WTC11 (cell line): ENCODE results near the gene AAGAB. TPM values are rescaled to one million over a fixed set of nuclear protein-coding genes. Genes with fewer than 3 reads are reported as not detected.

Experiments
- ATAC-seq: fragments of 200-7000 bp; cut with Tn5 transposase; 2 replicates; pipeline ENCODE4 v1.10.0; 2021; ENCODE audit warnings: mild to moderate bottlenecking, moderate library complexity
- CTCF ChIA-PET: fragments of 300-600 bp; sonication (Branson Sonifier 250); formaldehyde crosslinking; loops from one replicate; lab custom pipeline; 2021; ENCODE audit warnings: antibody characterized with exemption; lab: Charles Lee
- POLR2A ChIA-PET: fragments of 350-600 bp; sonication (Branson Sonifier 250); formaldehyde crosslinking; loops from one replicate; lab custom pipeline; 2021; ENCODE audit warnings: antibody characterized with exemption; lab: Charles Lee
- DNase-seq: peaks from one replicate; pipeline ENCODE4 v3.0.0; 2021; ENCODE audit warnings: low spot score
- H3K27ac Mint-ChIP-seq: 2 replicates; pipeline ENCODE4 v1.8.0; 2021; ENCODE audit warnings: mixed read lengths
- H3K27me3 Mint-ChIP-seq: 2 replicates; pipeline ENCODE4 v1.8.0; 2021; ENCODE audit warnings: low read depth, mild to moderate bottlenecking, moderate library complexity, mixed read lengths
- H3K36me3 Mint-ChIP-seq: 2 replicates; pipeline ENCODE4 v1.8.0; 2021; ENCODE audit warnings: mixed read lengths
- H3K4me1 Mint-ChIP-seq: 2 replicates; pipeline ENCODE4 v1.8.0; 2022; ENCODE audit warnings: mixed read lengths
- H3K4me3 Mint-ChIP-seq: 2 replicates; pipeline ENCODE4 v1.8.0; 2021; ENCODE audit warnings: mild to moderate bottlenecking, moderate library complexity, mixed read lengths
- H3K9me3 Mint-ChIP-seq: 2 replicates; pipeline ENCODE4 v1.8.0; 2021; ENCODE audit warnings: mixed read lengths
- ATF3 ChIP-seq: sonication (generic); formaldehyde crosslinking; conservative IDR thresholded peaks from 2 replicates; pipeline ENCODE4 v1.8.1; 2022; ENCODE audit warnings: mild to moderate bottlenecking, missing genetic modification reagents
- CDX4 ChIP-seq: fragments of 250-450 bp; sonication (Bioruptor Pico); IDR thresholded peaks from 2 replicates; pipeline ENCODE4 v1.9.0; 2021; ENCODE audit warnings: moderate library complexity, mild to moderate bottlenecking, inconsistent platforms, borderline replicate concordance
- ERG ChIP-seq: fragments of 250-450 bp; sonication (Bioruptor Pico); IDR thresholded peaks from 2 replicates; pipeline ENCODE4 v1.8.0; 2021; ENCODE audit warnings: mild to moderate bottlenecking
- GTF2I ChIP-seq: fragments of 250-450 bp; sonication (Bioruptor Pico); conservative IDR thresholded peaks from 2 replicates; pipeline ENCODE4 v1.4.0; 2021; ENCODE audit warnings: mild to moderate bottlenecking
- HMGA2 ChIP-seq: fragments of 250-450 bp; sonication (Bioruptor Pico); IDR thresholded peaks from 2 replicates; pipeline ENCODE4 v1.4.0; 2021; ENCODE audit warnings: mild to moderate bottlenecking, moderate library complexity
- NR3C1 ChIP-seq: sonication (generic); formaldehyde crosslinking; conservative IDR thresholded peaks from 2 replicates; pipeline ENCODE4 v1.8.1; 2023; ENCODE audit warnings: low read depth, mild to moderate bottlenecking, missing genetic modification reagents
- OVOL2 ChIP-seq: fragments of 250-450 bp; sonication (Bioruptor Pico); IDR thresholded peaks from 2 replicates; pipeline ENCODE4 v1.9.0; 2021; ENCODE audit warnings: mild to moderate bottlenecking, borderline replicate concordance
- RORB ChIP-seq: fragments of 250-450 bp; sonication (Bioruptor Pico); IDR thresholded peaks from 2 replicates; pipeline ENCODE4 v1.9.0; 2021; ENCODE audit warnings: mild to moderate bottlenecking
- SP1 ChIP-seq: sonication (generic); formaldehyde crosslinking; conservative IDR thresholded peaks from 2 replicates; pipeline ENCODE4 v1.8.1; 2022; ENCODE audit warnings: missing genetic modification reagents
- TCF7 ChIP-seq: sonication (generic); formaldehyde crosslinking; IDR thresholded peaks from 2 replicates; pipeline ENCODE4 v1.8.0; 2022; ENCODE audit warnings: mild to moderate bottlenecking, low read depth, missing genetic modification reagents, moderate library complexity
- TEAD1 ChIP-seq: sonication (generic); formaldehyde crosslinking; IDR thresholded peaks from 2 replicates; pipeline ENCODE4 v1.8.0; 2022; ENCODE audit warnings: mild to moderate bottlenecking, missing genetic modification reagents
- TP53 ChIP-seq: sonication (generic); formaldehyde crosslinking; IDR thresholded peaks from 2 replicates; pipeline ENCODE4 v1.8.1; 2023; ENCODE audit warnings: mild to moderate bottlenecking, missing genetic modification reagents
- USF2 ChIP-seq: sonication (generic); formaldehyde crosslinking; IDR thresholded peaks from 2 replicates; pipeline ENCODE4 v1.8.1; 2023; ENCODE audit warnings: mild to moderate bottlenecking, missing genetic modification reagents, moderate library complexity
- ZBTB21 ChIP-seq: sonication (generic); formaldehyde crosslinking; IDR thresholded peaks from 2 replicates; pipeline ENCODE4 v1.8.1; 2023; ENCODE audit warnings: mild to moderate bottlenecking, missing genetic modification reagents, borderline replicate concordance
- ZNF138 ChIP-seq: sonication (generic); formaldehyde crosslinking; conservative IDR thresholded peaks from 2 replicates; pipeline ENCODE4 v1.8.1; 2022; ENCODE audit warnings: mild to moderate bottlenecking, moderate library complexity, missing genetic modification reagents
- ZNF263 ChIP-seq: sonication (generic); formaldehyde crosslinking; IDR thresholded peaks from 2 replicates; pipeline ENCODE4 v1.8.1; 2022; ENCODE audit warnings: low read depth, mild to moderate bottlenecking, moderate library complexity, missing genetic modification reagents
- ZNF317 ChIP-seq: sonication (generic); formaldehyde crosslinking; IDR thresholded peaks from 2 replicates; pipeline ENCODE4 v1.8.1; 2023; ENCODE audit warnings: low read depth, mild to moderate bottlenecking, moderate library complexity, missing genetic modification reagents, borderline replicate concordance
- total RNA-seq: library from RNA; stranded (reverse); gene quantifications from 3 replicates; pipeline ENCODE4 v1.2.3, GENCODE V29; 2021
- TF ChIP-seq, protein P1 (sequence below): sonication (generic); formaldehyde crosslinking; IDR thresholded peaks from 2 replicates; pipeline ENCODE4 v1.8.0; 2022; ENCODE audit warnings: missing genetic modification reagents
- TF ChIP-seq, protein P2 (sequence below): sonication (generic); formaldehyde crosslinking; IDR thresholded peaks from 2 replicates; pipeline ENCODE4 v1.8.0; 2022; ENCODE audit warnings: mild to moderate bottlenecking, missing genetic modification reagents
- TF ChIP-seq, protein P3 (sequence below): sonication (generic); formaldehyde crosslinking; IDR thresholded peaks from 2 replicates; pipeline ENCODE4 v1.8.0; 2022; ENCODE audit warnings: mild to moderate bottlenecking, missing genetic modification reagents
- TF ChIP-seq, protein P4 (sequence below): sonication (generic); formaldehyde crosslinking; IDR thresholded peaks from 2 replicates; pipeline ENCODE4 v1.8.1; 2023; ENCODE audit warnings: mild to moderate bottlenecking, missing genetic modification reagents, moderate library complexity

Gene AAGAB
- total RNA-seq, 1 experiment from 2014 or later: 41.7 TPM

DNA sequence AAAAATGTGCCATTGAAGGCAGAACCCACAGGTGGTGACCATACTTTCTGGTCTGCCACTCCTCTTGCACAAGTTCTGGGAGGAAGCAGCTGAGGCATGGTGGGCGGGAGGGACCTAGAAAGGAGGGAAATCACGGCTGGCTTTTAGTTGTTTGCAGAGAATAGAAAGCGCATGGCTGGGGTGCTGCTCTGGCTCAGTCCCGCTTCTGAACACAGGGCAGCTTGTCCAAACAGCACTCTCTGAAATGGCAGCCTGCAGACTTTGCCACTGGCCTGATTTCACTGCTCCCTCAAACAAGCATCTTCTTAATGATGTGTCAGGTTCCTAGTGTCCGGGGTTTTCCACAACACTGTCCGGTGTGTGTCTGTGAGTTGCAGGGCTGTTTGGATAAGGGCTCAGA, 76.7 kb downstream of the AAGAB start:
- DNase-seq (no peak), ATAC-seq (no peak)
- H3K36me3 Mint-ChIP-seq: peaks cover 6% of the 10 kb centered on the region; the same call in 1 of the 2 replicates
- TF ChIP-seq ERG (CRISPR knock-in tag) (no peak), SP1 (CRISPR knock-in tag) (no peak), NR3C1 (CRISPR knock-in tag) (no peak), ZBTB21 (CRISPR knock-in tag) (no peak), OVOL2 (CRISPR knock-in tag) (no peak), TCF7 (CRISPR knock-in tag) (no peak), TEAD1 (CRISPR knock-in tag) (no peak), ATF3 (CRISPR knock-in tag) (no peak), USF2 (no peak), RORB (no peak), GTF2I (CRISPR knock-in tag) (no peak), HMGA2 (CRISPR knock-in tag) (no peak), ZNF263 (CRISPR knock-in tag) (no peak), ZNF138 (CRISPR knock-in tag) (no peak), ZNF317 (CRISPR knock-in tag) (no peak)
- TF ChIP-seq, protein P1, sequence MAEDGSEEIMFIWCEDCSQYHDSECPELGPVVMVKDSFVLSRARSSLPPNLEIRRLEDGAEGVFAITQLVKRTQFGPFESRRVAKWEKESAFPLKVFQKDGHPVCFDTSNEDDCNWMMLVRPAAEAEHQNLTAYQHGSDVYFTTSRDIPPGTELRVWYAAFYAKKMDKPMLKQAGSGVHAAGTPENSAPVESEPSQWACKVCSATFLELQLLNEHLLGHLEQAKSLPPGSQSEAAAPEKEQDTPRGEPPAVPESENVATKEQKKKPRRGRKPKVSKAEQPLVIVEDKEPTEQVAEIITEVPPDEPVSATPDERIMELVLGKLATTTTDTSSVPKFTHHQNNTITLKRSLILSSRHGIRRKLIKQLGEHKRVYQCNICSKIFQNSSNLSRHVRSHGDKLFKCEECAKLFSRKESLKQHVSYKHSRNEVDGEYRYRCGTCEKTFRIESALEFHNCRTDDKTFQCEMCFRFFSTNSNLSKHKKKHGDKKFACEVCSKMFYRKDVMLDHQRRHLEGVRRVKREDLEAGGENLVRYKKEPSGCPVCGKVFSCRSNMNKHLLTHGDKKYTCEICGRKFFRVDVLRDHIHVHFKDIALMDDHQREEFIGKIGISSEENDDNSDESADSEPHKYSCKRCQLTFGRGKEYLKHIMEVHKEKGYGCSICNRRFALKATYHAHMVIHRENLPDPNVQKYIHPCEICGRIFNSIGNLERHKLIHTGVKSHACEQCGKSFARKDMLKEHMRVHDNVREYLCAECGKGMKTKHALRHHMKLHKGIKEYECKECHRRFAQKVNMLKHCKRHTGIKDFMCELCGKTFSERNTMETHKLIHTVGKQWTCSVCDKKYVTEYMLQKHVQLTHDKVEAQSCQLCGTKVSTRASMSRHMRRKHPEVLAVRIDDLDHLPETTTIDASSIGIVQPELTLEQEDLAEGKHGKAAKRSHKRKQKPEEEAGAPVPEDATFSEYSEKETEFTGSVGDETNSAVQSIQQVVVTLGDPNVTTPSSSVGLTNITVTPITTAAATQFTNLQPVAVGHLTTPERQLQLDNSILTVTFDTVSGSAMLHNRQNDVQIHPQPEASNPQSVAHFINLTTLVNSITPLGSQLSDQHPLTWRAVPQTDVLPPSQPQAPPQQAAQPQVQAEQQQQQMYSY (CRISPR knock-in tag): no peak
- TF ChIP-seq, protein P2, sequence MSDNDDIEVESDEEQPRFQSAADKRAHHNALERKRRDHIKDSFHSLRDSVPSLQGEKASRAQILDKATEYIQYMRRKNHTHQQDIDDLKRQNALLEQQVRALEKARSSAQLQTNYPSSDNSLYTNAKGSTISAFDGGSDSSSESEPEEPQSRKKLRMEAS: no peak
- no peak overlapping the region for H3K27ac Mint-ChIP-seq
- POLR2A ChIA-PET: no interaction called here
- CTCF ChIA-PET: no interaction called here
- H3K4me1 Mint-ChIP-seq: peaks cover 34% of the 10 kb centered on the region
- H3K4me3 Mint-ChIP-seq: no peak overlapping the region
- no peaks in the 10 kb centered on the region for H3K9me3 Mint-ChIP-seq
- no peaks in the 10 kb centered on the region for H3K27me3 Mint-ChIP-seq

DNA sequence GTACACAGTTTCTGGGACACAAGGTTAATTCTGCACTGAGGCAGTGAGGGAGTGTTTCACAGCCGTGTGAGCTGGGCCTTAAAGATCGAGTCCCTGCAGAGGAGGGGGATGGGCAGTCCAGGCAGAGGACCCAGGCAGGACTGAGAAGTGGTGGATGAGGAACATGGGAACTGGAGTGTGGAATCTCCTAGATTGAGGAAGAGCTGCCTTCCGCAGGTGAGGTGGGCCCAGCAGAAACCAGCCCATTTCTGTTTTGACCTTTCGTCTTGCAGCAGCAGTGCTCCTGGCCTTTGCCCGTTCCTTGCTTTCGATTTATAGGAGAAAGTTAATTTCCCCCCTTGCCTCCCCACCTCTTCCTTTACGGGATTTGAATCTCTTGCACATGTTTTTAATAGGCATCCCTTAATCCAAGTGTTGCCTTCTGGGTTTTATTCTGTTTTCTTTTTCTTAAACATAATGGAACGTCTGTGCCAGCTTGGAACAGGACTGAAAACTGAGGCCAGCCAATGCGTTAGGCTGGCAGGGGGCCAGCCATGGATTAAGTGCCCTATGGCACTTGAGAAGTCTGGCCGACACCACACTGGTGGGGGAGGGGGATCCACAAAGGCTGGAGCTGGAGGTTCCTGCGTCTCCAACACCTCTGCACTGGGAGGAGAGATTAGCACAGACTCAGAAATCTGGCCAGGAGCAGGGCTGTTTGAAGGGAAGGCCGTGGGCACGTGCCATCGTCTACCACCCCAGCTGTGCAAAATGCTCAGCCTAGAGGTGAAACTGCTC, 78.1 kb downstream of the AAGAB start:
- Mint-ChIP-seq H3K27me3 (no peaks in the 10 kb centered on the region), H3K4me1 (peaks cover 34% of the 10 kb centered on the region), H3K4me3 (no peak overlapping the region), H3K27ac (peak overlapping the region; percentile 28; the same call in 1 of the 2 replicates), H3K36me3 (peaks cover 4% of the 10 kb centered on the region; the same call in 1 of the 2 replicates), H3K9me3 (no peaks in the 10 kb centered on the region)
- no peak for DNase-seq
- ATAC-seq: no peak
- CTCF ChIA-PET: interaction anchor here (1.3 to 2.1 kb wide), 2 partner anchors 11 to 270 kb away, joined by 3 to 11 read pairs; no protein-coding TSS in a partner anchor
- POLR2A ChIA-PET: no interaction called here
- no peak for TF ChIP-seq CDX4 (CRISPR knock-in tag)
- no peak for TF ChIP-seq USF2
- no peak for TF ChIP-seq TP53 (CRISPR knock-in tag)
- no peak for TF ChIP-seq SP1 (CRISPR knock-in tag)
- TF ChIP-seq, protein P3, sequence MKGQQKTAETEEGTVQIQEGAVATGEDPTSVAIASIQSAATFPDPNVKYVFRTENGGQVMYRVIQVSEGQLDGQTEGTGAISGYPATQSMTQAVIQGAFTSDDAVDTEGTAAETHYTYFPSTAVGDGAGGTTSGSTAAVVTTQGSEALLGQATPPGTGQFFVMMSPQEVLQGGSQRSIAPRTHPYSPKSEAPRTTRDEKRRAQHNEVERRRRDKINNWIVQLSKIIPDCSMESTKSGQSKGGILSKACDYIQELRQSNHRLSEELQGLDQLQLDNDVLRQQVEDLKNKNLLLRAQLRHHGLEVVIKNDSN: no peak
- no peak for TF ChIP-seq HMGA2 (CRISPR knock-in tag)
- TF ChIP-seq, protein P4, sequence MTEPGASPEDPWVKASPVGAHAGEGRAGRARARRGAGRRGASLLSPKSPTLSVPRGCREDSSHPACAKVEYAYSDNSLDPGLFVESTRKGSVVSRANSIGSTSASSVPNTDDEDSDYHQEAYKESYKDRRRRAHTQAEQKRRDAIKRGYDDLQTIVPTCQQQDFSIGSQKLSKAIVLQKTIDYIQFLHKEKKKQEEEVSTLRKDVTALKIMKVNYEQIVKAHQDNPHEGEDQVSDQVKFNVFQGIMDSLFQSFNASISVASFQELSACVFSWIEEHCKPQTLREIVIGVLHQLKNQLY (CRISPR knock-in tag): no peak
